HUES6 (cell line): ENCODE results near the gene LRRC49.

Source experiments
- H3K27ac ChIP-seq: 2 replicates; pipeline ENCODE4 v1.7.0; 2013; ENCODE audit warnings: low read depth, mild to moderate bottlenecking, low read length, inconsistent platforms
- H3K27me3 ChIP-seq: 2 replicates; pipeline ENCODE4 v1.6.1; 2013; ENCODE audit warnings: low read length; ENCODE audit not compliant: control insufficient read depth, insufficient read depth
- H3K36me3 ChIP-seq: 2 replicates; pipeline ENCODE4 v1.6.1; 2013; ENCODE audit warnings: low read length; ENCODE audit not compliant: control insufficient read depth, insufficient read depth
- H3K4me1 ChIP-seq: 2 replicates; pipeline ENCODE4 v1.6.1; 2013; ENCODE audit warnings: low read length; ENCODE audit not compliant: control insufficient read depth, insufficient read depth
- H3K4me3 ChIP-seq: 2 replicates; pipeline ENCODE4 v1.5.1; 2013; ENCODE audit warnings: low read depth, low read length
- H3K9ac ChIP-seq: one replicate; pipeline ENCODE4 v1.6.1; 2013; ENCODE audit warnings: mild to moderate bottlenecking, low read length
- H3K9me3 ChIP-seq: 2 replicates; pipeline ENCODE4 v1.6.1; 2013; ENCODE audit warnings: low read depth, low read length; ENCODE audit not compliant: control insufficient read depth, insufficient read depth

The LRRC49 gene

DNA sequence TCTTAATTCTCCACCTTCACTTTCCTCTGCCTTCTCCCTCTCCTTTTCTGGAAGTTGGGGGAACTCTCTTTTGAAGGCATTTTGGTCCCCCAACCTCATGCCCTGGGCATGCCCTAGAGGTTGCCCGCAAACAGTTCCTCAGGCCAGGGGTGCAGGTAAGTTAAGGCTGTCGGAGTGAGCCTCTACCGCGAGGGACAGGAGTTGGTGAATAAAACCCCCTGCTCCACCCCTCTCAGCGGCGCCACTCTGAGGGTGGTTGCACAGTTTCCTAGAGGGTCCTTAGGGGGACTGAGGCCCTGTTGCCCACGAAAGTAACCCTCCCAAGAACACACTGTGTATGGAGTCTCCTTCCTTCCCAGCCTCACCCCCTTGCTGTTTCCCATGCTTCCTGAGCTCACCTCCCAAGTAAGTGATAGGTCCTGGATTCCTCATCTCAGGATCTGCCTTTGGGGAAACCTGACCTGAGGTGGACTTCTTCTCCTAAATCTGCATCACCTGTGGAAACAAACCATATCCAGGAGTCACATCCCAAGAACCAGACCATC lies 199.5 kb downstream of the LRRC49 start:
- H3K36me3 ChIP-seq: no peaks in the 10 kb centered on the region
- no peak overlapping the region for H3K4me3 ChIP-seq
- no peak overlapping the region for H3K9ac ChIP-seq
- peaks cover 4% of the 10 kb centered on the region for H3K9me3 ChIP-seq
- peaks cover 26% of the 10 kb centered on the region for H3K27me3 ChIP-seq
- H3K27ac ChIP-seq: no peak overlapping the region
- H3K4me1 ChIP-seq: no peaks in the 10 kb centered on the region

DNA sequence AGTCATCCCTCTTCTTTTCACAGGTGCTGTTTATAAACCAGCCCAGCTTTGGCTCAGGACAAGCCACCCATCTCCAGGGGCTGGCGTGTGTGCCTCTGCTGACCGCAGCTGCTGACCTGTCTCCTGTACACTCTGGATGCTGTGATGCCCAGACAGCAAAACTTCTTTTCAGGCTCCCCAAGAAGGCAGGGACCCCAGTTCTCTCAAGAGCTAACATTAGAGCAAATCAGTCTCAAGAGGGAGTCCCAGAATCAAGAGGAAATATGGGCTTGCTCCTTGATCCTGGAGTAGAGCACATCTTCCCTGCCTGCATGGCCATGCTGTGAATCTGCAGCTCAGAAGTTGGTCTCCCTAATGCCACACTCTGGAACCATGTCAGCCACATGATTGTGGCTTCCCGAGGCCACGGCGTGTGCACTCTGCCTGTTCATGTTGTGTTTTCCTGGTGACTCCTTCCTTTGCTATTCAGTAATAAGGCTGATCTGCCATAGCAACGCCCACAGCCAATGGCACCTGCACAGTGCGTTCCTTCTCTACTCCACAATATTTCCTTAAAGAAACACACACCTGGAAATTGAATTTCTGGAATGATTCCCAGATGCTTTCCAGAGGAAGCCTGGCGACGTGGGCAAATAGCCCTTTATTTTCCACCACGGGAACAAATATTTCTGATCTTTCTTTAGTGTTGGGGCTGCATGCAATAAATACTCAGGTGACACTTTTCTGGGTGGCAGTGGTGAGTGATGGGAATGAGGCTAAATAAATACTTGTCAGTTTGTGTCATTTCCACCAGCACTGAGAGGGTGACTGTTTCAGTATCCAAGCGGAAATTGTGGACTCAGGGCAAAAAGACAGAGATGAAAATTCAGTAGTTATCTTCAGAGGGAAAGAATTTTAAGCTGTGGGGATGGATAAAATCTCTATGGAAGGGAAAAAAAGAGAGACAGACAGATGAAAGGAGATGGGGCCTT lies 200.7 kb downstream of the LRRC49 start:
- H3K4me1 ChIP-seq: no peaks in the 10 kb centered on the region
- peaks cover 16% of the 10 kb centered on the region; the same call in 1 of the 2 replicates for H3K27me3 ChIP-seq
- no peak overlapping the region for H3K9ac ChIP-seq
- H3K36me3 ChIP-seq: no peaks in the 10 kb centered on the region
- no peak overlapping the region for H3K27ac ChIP-seq
- peaks cover 4% of the 10 kb centered on the region for H3K9me3 ChIP-seq
- no peak overlapping the region for H3K4me3 ChIP-seq

DNA sequence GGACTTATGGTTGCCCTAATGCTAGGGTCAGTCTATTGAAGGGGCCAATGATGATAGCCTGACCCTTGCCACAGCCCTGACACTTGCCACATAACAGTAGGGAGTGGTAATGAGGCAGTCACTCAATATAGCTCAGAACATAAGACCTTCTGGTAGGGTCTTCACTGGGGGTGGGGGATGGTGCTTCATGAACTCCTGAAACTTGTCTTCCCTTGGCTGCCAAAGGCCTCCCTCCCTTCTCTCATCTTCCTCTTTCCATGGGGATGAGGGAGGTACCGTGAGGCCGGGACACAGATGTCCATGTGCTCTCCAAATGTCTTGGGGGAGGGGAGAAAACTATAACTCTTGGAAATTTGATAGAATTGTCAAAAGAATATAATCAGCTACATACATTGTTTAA lies 201.5 kb downstream of the LRRC49 start:
- no peaks in the 10 kb centered on the region for H3K9me3 ChIP-seq
- H3K36me3 ChIP-seq: no peaks in the 10 kb centered on the region
- no peak overlapping the region for H3K9ac ChIP-seq
- peaks cover 16% of the 10 kb centered on the region; the same call in 1 of the 2 replicates for H3K27me3 ChIP-seq
- no peaks in the 10 kb centered on the region for H3K4me1 ChIP-seq
- H3K27ac ChIP-seq: no peak overlapping the region
- H3K4me3 ChIP-seq: no peak overlapping the region

DNA sequence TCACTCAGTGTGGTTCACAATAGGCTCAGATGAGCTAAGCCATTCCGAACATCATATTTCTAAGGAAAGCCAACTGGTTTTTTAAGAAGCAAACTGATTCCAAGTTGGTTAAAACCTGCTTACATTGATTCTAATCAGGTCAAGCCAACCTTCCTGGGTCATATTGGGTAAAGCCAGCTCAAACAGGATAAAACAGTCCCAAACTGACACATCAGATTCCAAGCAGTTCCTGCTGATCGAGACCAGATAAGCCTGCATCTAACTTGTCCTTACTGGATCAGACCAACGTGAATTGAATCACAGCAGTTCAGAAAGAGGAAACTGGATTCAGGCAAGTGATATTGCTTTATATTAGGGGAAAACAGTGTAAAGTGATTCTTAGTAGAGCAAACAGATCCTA lies 204.1 kb downstream of the LRRC49 start:
- Histone ChIP-seq H3K4me3 (no peak overlapping the region), H3K9me3 (no peaks in the 10 kb centered on the region), H3K36me3 (no peaks in the 10 kb centered on the region), H3K27ac (no peak overlapping the region), H3K4me1 (no peaks in the 10 kb centered on the region), H3K27me3 (peaks cover 12% of the 10 kb centered on the region; the same call in 1 of the 2 replicates), H3K9ac (no peak overlapping the region)

DNA sequence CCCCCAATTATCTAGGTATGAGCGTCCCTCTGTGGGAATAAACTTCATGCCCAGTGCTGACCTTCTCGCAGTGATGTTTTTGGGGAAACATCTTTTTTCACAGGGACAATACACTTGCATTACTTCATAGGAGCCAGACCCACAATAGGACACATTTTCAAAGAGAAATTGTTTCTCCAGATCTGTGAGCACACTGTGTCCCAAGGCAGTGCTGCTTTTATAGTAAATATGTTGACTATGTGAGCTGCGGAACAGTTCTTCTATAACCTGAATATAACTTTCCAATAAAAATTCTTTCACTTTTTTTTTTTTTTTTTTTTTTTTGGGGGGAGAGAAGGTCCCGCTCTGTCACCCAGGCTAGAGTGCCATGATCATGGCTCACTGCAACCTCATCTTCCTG lies 205.3 kb downstream of the LRRC49 start:
- no peaks in the 10 kb centered on the region for H3K4me1 ChIP-seq
- no peaks in the 10 kb centered on the region for H3K27me3 ChIP-seq
- H3K4me3 ChIP-seq: no peak overlapping the region
- H3K9ac ChIP-seq: no peak overlapping the region
- no peak overlapping the region for H3K27ac ChIP-seq
- H3K36me3 ChIP-seq: no peaks in the 10 kb centered on the region
- no peaks in the 10 kb centered on the region for H3K9me3 ChIP-seq

DNA sequence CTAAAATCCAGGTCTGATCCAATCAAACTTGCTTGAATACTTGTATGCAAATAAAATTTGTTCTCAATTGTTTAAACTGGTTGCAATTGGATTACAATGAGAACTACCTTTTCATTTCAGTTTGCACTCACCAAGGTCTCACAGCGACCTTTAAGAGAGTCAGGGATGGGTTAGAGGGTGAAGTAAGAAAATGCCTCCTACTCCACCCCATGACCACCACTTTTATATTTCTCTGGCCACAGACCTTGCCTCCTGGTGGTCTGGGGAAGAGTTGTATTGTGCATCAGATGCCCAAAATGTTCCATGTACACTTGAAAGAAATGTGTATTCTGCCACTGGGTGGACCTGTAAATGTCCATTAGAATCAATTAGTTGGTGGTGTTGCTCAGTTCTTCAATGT lies 206.3 kb downstream of the LRRC49 start:
- Histone ChIP-seq H3K27ac (no peak overlapping the region), H3K9ac (no peak overlapping the region), H3K4me3 (no peak overlapping the region), H3K27me3 (no peaks in the 10 kb centered on the region), H3K4me1 (no peaks in the 10 kb centered on the region), H3K9me3 (no peaks in the 10 kb centered on the region), H3K36me3 (no peaks in the 10 kb centered on the region)
